Calu3 (cell line): Measurements from ENCODE around the gene PLK5. TPM values are rescaled to one million over a fixed set of nuclear protein-coding genes. Genes with fewer than 3 reads are reported as not detected.

Experiments used
- BruUV-seq: library from RNA; stranded (reverse); fragments of 400-500 nt; replicated peaks from 2 replicates; lab custom pipeline; 2021; lab: Mats Ljungman, UMichigan
- CTCF ChIA-PET: fragments of 300-600 bp; sonication (Branson Sonifier 250); formaldehyde crosslinking; loops from one replicate; lab custom pipeline; 2022; ENCODE audit warnings: antibody characterized with exemption; lab: Charles Lee
- DNase-seq: peaks from one replicate; pipeline ENCODE4 v3.0.0; 2022
- H3K27ac Mint-ChIP-seq: one replicate; pipeline ENCODE4 v1.8.0; 2022; ENCODE audit warnings: mixed read lengths; ENCODE audit not compliant: unreplicated experiment
- H3K27me3 Mint-ChIP-seq: one replicate; pipeline ENCODE4 v1.8.0; 2022; ENCODE audit warnings: mixed read lengths; ENCODE audit not compliant: unreplicated experiment
- H3K36me3 Mint-ChIP-seq: one replicate; pipeline ENCODE4 v1.8.0; 2022; ENCODE audit warnings: mild to moderate bottlenecking, moderate library complexity, mixed read lengths; ENCODE audit not compliant: insufficient read depth, unreplicated experiment
- H3K4me1 Mint-ChIP-seq: one replicate; pipeline ENCODE4 v1.8.0; 2022; ENCODE audit warnings: mild to moderate bottlenecking, low read depth, mixed read lengths; ENCODE audit not compliant: unreplicated experiment
- H3K4me3 Mint-ChIP-seq: one replicate; pipeline ENCODE4 v1.8.0; 2022; ENCODE audit warnings: mild to moderate bottlenecking, low read depth, moderate library complexity, mixed read lengths; ENCODE audit not compliant: unreplicated experiment
- H3K9me3 Mint-ChIP-seq: one replicate; pipeline ENCODE4 v1.8.0; 2022; ENCODE audit warnings: low read depth, mixed read lengths; ENCODE audit not compliant: unreplicated experiment
- intact Hi-C: fragments of 100-400 bp; cut with micrococcal nuclease; formaldehyde crosslinking; loops from one replicate; pipeline ENCODE4 v1.10.0; 2022; ENCODE audit not compliant: unreplicated experiment
- total RNA-seq: library from RNA; stranded (reverse); gene quantifications from 2 replicates; pipeline ENCODE4 v1.2.3, GENCODE V29; 2022
- TF ChIP-seq, protein P1 (sequence below): fragments of 200-600 bp; IDR thresholded peaks from one replicate; pipeline ENCODE4 v1.8.0; 2022; ENCODE audit warnings: antibody characterized with exemption; ENCODE audit not compliant: unreplicated experiment

Gene PLK5
- total RNA-seq, 1 experiment from 2014 or later = not detected

DNA sequence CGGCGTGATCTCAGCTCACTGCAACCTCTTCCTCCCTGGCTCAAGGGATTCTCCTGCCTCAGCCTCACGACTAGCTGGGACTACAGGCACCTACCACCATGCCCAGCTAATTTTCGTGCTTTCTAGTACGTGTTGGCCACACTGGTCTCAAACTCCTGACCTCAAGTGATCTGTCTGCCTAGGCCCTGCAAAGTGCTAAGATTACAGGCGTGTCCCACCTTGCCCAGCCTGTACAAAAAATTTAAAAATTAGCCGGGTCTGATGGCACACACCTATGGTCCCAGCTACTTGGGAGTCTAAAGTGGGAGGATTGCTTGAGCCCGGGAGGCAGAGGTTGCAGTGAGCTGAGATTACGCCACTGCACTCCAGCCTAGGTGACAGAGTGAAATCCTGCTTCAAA, 48.9 kb downstream of the PLK5 start:
- CTCF ChIA-PET = no interaction called here
- TF ChIP-seq, protein P1, sequence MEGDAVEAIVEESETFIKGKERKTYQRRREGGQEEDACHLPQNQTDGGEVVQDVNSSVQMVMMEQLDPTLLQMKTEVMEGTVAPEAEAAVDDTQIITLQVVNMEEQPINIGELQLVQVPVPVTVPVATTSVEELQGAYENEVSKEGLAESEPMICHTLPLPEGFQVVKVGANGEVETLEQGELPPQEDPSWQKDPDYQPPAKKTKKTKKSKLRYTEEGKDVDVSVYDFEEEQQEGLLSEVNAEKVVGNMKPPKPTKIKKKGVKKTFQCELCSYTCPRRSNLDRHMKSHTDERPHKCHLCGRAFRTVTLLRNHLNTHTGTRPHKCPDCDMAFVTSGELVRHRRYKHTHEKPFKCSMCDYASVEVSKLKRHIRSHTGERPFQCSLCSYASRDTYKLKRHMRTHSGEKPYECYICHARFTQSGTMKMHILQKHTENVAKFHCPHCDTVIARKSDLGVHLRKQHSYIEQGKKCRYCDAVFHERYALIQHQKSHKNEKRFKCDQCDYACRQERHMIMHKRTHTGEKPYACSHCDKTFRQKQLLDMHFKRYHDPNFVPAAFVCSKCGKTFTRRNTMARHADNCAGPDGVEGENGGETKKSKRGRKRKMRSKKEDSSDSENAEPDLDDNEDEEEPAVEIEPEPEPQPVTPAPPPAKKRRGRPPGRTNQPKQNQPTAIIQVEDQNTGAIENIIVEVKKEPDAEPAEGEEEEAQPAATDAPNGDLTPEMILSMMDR = no peak
- BruUV-seq = no TSS peak

DNA sequence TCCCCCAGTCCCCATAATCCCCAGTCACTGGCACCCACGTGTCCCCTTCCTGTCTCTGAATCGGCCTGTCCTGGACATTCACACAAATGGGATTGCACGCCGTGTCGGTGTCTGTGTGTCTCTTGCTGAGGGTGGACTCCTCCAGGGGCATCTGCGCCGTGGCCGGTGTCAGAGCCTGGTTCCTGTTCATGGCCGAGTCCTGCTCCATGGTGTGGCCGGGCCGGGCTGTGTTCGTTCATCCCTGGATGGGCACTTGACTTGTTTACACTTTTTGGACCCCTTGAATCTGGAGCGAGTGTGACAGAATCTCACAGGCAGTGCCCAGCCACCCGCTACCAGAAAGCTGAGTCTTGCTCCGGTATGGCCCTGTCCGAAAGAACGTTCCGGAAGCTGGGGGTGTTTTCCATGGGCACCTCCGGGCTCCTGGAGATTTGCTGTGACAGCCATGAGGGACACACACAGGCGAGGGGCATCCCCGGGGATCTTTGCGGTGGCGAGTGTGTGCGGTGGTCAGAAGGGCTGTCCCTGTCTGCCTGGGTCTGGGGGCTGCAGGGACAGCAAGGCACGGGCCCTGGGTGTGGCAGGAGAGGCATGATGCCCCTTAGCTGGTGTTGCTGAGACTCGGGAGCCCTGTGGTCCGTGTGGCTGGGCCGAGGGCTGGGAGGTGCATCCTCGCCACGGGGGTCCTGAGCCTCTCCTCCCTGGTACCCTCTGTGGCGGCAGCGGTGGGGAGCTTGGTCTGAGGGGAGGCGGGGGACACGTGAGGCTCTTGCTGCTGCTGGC, 50.7 kb downstream of the PLK5 start:
- Mint-ChIP-seq H3K9me3 (no peaks in the 10 kb centered on the region), H3K27me3 (peaks cover 15% of the 10 kb centered on the region), H3K4me1 (peaks cover 10% of the 10 kb centered on the region), H3K36me3 (peaks cover 20% of the 10 kb centered on the region), H3K27ac (no peak overlapping the region), H3K4me3 (no peak overlapping the region)
- intact Hi-C loops = no loop called here
- TF ChIP-seq, protein P1 = no peak
- no peak for DNase-seq
- BruUV-seq = no TSS peak
- CTCF ChIA-PET = no interaction called here

More for the DNA sequence above, 48.9 kb downstream of the PLK5 start:
- H3K4me3 Mint-ChIP-seq = no peak overlapping the region
- intact Hi-C loops = no loop called here
- peaks cover 27% of the 10 kb centered on the region for H3K36me3 Mint-ChIP-seq
- H3K9me3 Mint-ChIP-seq = no peaks in the 10 kb centered on the region
- H3K4me1 Mint-ChIP-seq = peaks cover 12% of the 10 kb centered on the region
- H3K27ac Mint-ChIP-seq = no peak overlapping the region
- H3K27me3 Mint-ChIP-seq = peaks cover 19% of the 10 kb centered on the region
- no peak for DNase-seq

DNA sequence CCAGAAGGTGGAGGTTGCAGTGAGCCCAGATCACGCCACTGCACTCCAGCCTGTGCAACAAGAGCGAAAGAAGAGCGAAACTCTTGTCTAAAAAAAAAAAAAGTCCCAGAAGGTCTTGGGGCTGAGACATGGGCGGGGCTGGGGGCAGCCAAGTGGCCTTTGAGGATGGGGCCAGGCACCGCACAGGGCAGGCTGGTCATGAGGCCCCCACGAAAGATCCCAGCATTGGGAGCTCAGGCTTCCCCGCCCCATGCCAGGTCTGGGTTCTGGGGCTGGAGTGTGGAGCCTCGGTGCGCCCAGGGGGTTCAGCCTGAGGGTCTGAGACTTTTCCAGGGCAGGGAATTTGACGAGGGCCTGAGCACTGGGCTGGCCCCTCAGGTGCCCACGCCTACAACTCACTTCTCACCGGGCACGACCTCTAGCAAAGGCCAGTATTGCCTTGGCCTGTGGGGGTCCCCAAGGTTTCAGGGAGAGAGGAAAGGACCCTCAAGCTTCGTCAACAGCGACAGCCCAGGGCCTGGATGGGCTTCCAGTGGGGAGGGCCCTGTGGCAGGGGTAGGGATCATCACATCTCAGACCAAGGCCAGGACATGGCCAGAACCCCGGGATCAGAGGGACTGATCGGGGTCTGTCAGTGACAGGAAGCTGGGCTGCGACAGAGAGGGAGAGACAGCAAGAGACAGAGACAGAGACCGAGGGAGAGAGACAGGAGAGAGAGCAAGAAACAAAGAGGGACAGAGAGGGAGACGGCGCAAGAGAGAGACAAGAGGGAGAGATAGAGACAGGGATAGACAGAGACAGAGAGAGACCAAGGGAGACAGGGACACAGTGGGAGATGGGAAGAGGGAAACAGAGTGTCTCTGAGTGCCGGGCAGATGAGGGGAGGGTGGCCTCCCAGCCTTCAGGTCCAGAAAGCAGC, 51.7 kb downstream of the PLK5 start:
- TF ChIP-seq, protein P1 = no peak
- BruUV-seq = no TSS peak
- intact Hi-C loops = no loop called here
- CTCF ChIA-PET = no interaction called here
- H3K4me3 Mint-ChIP-seq = no peak overlapping the region
- peaks cover 17% of the 10 kb centered on the region for H3K36me3 Mint-ChIP-seq
- H3K27ac Mint-ChIP-seq = no peak overlapping the region
- H3K4me1 Mint-ChIP-seq = no peaks in the 10 kb centered on the region
- peaks cover 5% of the 10 kb centered on the region for H3K27me3 Mint-ChIP-seq
- no peaks in the 10 kb centered on the region for H3K9me3 Mint-ChIP-seq
- no peak for DNase-seq

DNA sequence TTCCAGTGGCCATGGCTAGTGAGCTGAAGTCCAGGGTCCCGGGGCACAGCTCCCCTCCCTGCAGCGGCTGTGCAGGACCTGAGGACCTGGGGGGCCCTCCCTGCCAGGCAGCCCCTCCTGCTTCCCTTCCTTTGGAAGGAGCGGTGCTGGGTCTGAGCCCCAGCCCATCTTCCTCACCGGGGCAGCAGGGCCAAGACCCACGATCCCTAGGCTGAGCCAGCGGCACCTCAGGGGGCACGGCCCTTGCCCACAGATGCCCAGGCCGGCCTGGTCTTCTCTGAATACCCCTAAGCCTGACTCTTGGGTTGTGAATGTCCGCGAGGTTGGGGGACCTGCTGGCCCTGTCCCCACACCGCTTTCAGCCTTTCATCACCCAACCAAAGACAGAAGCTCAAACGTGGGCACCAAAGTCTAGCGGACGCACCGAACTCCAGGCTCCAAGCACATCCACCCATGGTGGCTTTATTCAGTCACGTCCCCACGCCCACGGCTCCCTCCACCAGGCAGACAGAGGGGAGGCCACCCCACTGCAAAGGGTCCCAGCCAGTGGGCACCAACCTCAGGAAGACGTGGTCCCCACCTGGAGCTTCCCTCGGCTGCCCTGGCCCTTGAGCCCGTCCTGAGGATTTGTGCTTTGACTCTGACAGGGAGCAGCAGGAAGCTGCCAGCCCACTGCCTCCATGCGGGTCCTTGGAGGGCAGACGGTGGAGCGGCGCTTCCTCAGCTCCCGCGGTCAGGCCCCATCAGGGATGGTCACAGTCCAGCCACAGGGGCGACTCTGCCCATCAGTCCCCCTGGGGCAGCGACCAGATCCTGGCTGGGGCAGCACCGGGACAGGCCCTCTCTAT, 52.6 kb downstream of the PLK5 start:
- intact Hi-C loops = no loop called here
- BruUV-seq = no TSS peak
- Mint-ChIP-seq H3K9me3 (no peaks in the 10 kb centered on the region), H3K4me1 (no peaks in the 10 kb centered on the region), H3K27ac (no peak overlapping the region), H3K4me3 (no peak overlapping the region), H3K27me3 (no peaks in the 10 kb centered on the region), H3K36me3 (peaks cover 16% of the 10 kb centered on the region)
- CTCF ChIA-PET = no interaction called here
- TF ChIP-seq, protein P1 = no peak
- DNase-seq = no peak
